ENCODE data around the gene GDPD1.
A peak's percentile ranks its signal among the peaks of the same experiment; 100 is the strongest.
"Not testable (repeated sequence)": the region's sequence is repeated elsewhere in the genome, so short reads cannot be mapped to it uniquely, and the experiment has no call there.

GDPD1 gene

DNA sequence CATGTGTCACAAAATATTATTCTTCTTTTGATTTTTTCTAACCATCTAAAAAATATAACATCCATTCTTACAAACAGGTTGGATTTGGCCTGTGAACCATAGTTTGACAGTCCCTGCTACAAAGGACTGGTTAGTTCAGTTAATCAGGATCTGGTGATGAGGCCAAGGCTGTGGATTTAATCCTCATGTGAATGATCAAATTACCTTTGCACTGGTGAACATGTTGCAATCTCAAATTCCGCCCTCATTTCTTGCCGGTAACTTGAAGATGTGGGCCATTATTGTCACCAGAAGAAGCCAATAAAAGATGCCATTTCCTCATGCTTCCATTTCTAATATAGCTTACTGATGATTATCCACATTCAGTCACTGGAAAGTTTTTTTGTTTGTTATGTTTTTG is 75.9 kb downstream of the GDPD1 start:
- no peak for DNase-seq (ENCODE audit: low spot score)

GRCh38 chr17:59298521-59298920 is 78.2 kb downstream of the GDPD1 start:
- DNase-seq (ENCODE audit: low spot score), result no peak
- TF ChIP-seq CTCF (IDR thresholded peaks at IDR 0.05; ENCODE audit: extremely low read depth, missing control alignments), result no peak

More for the DNA sequence above, 75.9 kb downstream of the GDPD1 start:
- TF ChIP-seq CTCF (IDR thresholded peaks at IDR 0.05; ENCODE audit: extremely low read depth, missing control alignments), result no peak

DNA sequence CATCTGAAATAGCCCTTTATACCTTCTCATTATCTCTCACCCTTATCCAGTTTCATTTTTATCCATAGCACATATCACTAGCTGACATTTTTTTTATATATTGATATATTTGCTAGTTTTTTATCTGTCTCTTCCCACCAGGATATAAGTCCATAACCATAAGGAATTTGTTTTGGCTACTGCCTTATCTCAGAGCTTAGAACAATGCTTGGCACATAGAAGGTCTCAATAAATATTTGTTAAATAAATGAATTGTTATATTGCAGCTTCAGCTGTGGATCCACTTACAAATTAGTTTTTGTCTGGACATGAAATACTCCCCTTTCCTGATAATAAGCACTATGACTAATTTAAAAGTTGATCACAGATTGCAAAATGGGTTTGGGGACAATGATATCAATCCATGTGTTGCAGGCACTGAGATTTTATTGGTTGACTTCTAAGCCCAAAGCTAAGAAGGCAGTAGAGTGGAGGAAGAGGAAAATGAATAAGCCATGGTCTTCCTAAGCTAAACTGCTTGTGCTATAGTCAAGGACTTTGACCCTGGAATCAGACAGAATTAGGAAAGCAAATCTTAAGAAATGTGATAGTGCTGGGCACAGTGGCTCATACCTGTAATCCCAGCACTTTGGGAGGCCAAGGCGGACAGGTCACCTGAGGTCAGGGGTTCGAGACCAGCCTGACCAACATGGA is 79.2 kb downstream of the GDPD1 start:
- no peak for TF ChIP-seq CTCF (IDR thresholded peaks at IDR 0.05; ENCODE audit: extremely low read depth, missing control alignments)

GRCh38 chr17:59300941-59301340 is 80.6 kb downstream of the GDPD1 start:
- TF ChIP-seq CTCF (IDR thresholded peaks at IDR 0.05; ENCODE audit: extremely low read depth, missing control alignments), result no peak

More for the DNA sequence above, 79.2 kb downstream of the GDPD1 start:
- DNase-seq (ENCODE audit: low spot score), result no peak

GRCh38 chr17:59304811-59305210 is 84.5 kb downstream of the GDPD1 start:
- no peak for TF ChIP-seq CTCF (IDR thresholded peaks at IDR 0.05; ENCODE audit: extremely low read depth, missing control alignments)
- DNase-seq (ENCODE audit: low spot score), result no peak

More at GRCh38 chr17:59300941-59301340, 80.6 kb downstream of the GDPD1 start:
- no peak for DNase-seq (ENCODE audit: low spot score)

DNA sequence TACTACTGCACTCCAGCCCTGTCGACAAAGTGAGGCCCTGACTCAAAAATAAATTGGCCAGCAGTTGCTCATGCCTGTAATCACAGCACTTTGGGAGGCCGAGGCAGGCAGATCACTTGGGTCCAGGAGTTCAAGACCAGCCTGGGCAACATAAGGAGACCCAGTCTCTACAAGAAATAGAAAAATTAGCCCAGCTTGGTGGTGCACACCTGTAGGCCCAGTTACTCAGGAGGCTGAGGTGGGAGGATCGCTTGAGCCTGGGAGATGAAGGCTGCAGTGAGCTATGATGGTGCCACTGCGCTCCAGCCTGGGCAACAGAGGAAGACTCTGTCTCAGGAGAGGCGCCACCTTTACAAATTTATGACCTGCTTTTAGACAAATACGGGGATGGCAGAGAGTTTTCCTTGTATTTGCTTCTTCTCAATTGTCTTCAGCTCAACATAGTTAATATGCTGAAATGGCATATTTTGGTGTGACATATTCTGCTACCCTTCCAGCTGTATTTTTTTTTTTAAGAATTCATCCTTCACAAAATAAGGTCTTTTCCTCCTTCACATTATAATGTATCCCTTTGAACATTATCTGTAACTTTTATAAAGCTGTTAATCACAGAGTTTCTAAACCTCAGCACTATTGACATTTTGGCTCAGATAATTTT is 90.1 kb downstream of the GDPD1 start:
- DNase-seq (ENCODE audit: low spot score), result no peak
- TF ChIP-seq CTCF (IDR thresholded peaks at IDR 0.05; ENCODE audit: extremely low read depth, missing control alignments), result no peak

GRCh38 chr17:59311051-59311468 is 90.7 kb downstream of the GDPD1 start:
- peak; percentile 74 for DNase-seq (ENCODE audit: low spot score)
- peak; percentile 53 for TF ChIP-seq CTCF (IDR thresholded peaks at IDR 0.05; ENCODE audit: extremely low read depth, missing control alignments)

DNA sequence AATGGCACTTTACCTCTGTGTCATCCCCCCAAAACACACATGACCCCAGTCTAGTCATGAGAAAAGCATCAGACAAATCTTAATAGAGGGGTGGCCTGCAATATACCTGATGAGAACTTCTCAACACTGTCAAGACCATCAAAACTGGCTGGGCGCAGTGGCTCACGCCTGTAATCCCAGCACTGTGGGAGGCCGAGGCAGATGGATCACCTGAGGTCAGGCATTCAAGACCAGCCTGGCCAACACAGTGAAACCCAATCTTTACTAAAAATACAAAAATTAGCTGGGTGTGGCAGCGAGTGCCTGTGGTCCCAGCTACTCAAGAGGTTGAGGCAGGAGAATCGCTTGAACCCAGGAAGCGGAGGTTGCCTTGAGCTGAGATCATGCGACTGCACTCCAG is 91.2 kb downstream of the GDPD1 start:
- DNase-seq (ENCODE audit: low spot score), result not testable (repeated sequence)
